Pancreas (tissue), 10 donors: ENCODE measurements around the gene TSC1. TPM values are rescaled to one million over a fixed set of nuclear protein-coding genes. Genes with fewer than 3 reads are reported as not detected.

ENCODE experiments used
- ATAC-seq, 4 donors: fragments of 200-7000 bp; cut with Tn5 transposase; one replicate each; pipeline versions ENCODE4 v1.8.0 to v1.9.1; 2020; ENCODE audit warnings: mild to moderate bottlenecking in 4 of 4, moderate library complexity in 4 of 4
- DNase-seq, 6 donors: peaks; one replicate each; pipeline ENCODE4 v3.0.0-alpha.2; 2020
- FAIRE-seq: peaks from 2 replicates; lab custom pipeline; 2012; peaks lifted over from hg19 to GRCh38; lab: Jason Lieb, UNC
- H3K27ac ChIP-seq, 4 donors: fragments of 200-600 bp; sonication (generic); 1 replicate in 3 of 4; 2 replicates in 1 of 4; pipeline versions ENCODE4 v1.5.0 to v1.8.0; 2020
- H3K27me3 ChIP-seq, 4 donors: fragments of 200-600 bp; one replicate each; pipeline ENCODE4 v1.8.0; 2021
- H3K36me3 ChIP-seq, 3 donors: fragments of 200-600 bp; sonication (generic) in 1 of 3; one replicate each; pipeline versions ENCODE4 v1.5.0 to v1.8.0; 2020 to 2021
- H3K4me1 ChIP-seq, 3 donors: fragments of 200-600 bp; one replicate each; pipeline ENCODE4 v1.8.0; 2021
- H3K4me3 ChIP-seq, 4 donors: fragments of 200-600 bp; sonication (generic) in 2 of 4; one replicate each; pipeline versions ENCODE4 v1.5.0 to v1.8.0; 2020 to 2021
- H3K9me3 ChIP-seq, 4 donors: fragments of 200-600 bp; one replicate each; pipeline ENCODE4 v1.8.0; 2021
- CTCF ChIP-seq, 4 donors: fragments of 200-600 bp; sonication (generic) in 3 of 4; IDR thresholded peaks; one replicate each; pipeline versions ENCODE4 v1.5.0 to v1.8.0; 2021; ENCODE audit warnings: antibody characterized with exemption in 4 of 4
- WGBS, 2 donors: extraction: QIAGEN DNeasy Blood & Tissue Kit; methylation state at CpG; one replicate each; pipeline ENCODE4 v1.1.7; 2013; 5-methylcytosine and 5-hydroxymethylcytosine counted together
- intact Hi-C, 3 donors: fragments of 100-400 bp; cut with DNase I; formaldehyde crosslinking; loops; one replicate each; pipeline versions ENCODE4 v1.11.1 to v1.14.2; 2022
- polyA plus RNA-seq, 2 donors: library from polyadenylated mRNA; stranded (reverse); fragments of 200-250 nt; gene quantifications; one replicate each; pipeline ENCODE4 v1.2.3, GENCODE V29; 2013
- total RNA-seq, 6 donors: library from RNA; stranded (reverse); fragmentation: NEBNext Ultra II Directional in 4 of 6; extraction: Animal tissue kit (Norgen Biotek cat#: 25700) in 4 of 6; gene quantifications; one replicate each; pipeline versions ENCODE4 v1.2.1 to v1.2.4, GENCODE V29; 2021 to 2023
- donor health status: healthy with polysubstance abuse.
- donor health status: DM: no; HTN: no; CAD: no; lungs with moderate emphysema.
- donor health status: DM: no; HTN: no; CAD: no.
- donor health status: control.
- donor health status: control.
- donor health status: Bipolar disorder and iron deficiency.
- donor health status: DM: yes; HTN: yes; CAD: no.
- donor health status: DM: no; HTN: no; CAD: no.
- donor health status: DM: no; HTN: no; CAD: no.
- donor health status: DM: yes; HTN: yes; CAD: no.

TSC1 gene
- total and polyA plus RNA-seq, 8 donors = 17.1 to 34.5 (median 20.0) TPM

DNA sequence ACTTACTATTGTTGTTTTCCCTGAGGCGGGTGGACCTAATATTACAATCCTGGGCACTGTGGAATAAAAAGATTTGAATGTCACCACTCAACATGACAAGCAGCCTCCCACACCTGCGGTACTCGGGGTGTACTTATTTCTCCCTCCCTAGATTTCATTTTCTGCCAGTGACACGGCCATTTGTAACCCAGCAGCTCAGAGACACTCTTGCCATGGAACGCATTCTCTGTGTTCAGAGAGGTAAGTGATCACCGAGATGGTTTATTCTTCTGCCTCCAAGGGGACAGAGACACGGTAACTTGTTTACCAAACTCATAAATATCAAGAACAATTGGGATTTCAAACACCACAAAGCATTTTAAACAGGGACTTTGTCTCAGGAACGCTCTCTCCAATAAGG is 77.5 kb downstream of the TSC1 start:
- Histone ChIP-seq H3K27ac (no peak overlapping the region), H3K36me3 (no peaks in the 10 kb centered on the region), H3K9me3 (no peaks in the 10 kb centered on the region), H3K27me3 (no peaks in the 10 kb centered on the region), H3K4me3 (no peak overlapping the region), H3K4me1 (no peaks in the 10 kb centered on the region)
- WGBS, 2 donors = 81 to 83% methylated on average over 8 of the region's 8 CpGs
- no peak for TF ChIP-seq CTCF (IDR thresholded peaks at IDR 0.05)
- FAIRE-seq = no peak
- intact Hi-C loops = no loop called here
- DNase-seq = peak in 1 of 6 donors; percentile 0
- ATAC-seq = no peak

DNA sequence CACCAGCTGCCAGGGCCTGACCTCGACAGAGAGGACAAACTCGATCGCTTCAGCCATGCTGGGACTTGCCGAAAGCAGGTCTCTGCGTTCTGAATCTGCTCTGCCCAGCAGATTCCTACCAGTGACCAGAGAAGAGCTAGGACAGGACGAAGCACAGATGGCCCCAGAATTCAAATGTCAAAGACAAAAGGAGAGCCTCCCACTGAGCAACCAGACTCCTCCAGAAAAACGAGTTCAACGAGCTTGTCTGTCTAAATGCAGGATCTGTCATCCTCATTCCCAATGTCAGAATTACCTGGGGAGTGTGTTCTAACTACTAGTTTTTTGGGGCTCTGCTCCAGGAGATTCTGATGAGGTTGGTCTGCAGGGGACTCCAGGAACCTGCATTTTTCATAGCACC is 79.7 kb downstream of the TSC1 start:
- no peaks in the 10 kb centered on the region for H3K9me3 ChIP-seq
- WGBS, 2 donors = 65 to 70% methylated on average over 8 of the region's 8 CpGs
- H3K27me3 ChIP-seq = no peaks in the 10 kb centered on the region
- no peak overlapping the region for H3K4me3 ChIP-seq
- no peak for TF ChIP-seq CTCF (IDR thresholded peaks at IDR 0.05)
- FAIRE-seq = no peak
- ATAC-seq = no peak
- no peak for DNase-seq
- no peak overlapping the region for H3K27ac ChIP-seq
- H3K4me1 ChIP-seq = no peaks in the 10 kb centered on the region
- H3K36me3 ChIP-seq = no peaks in the 10 kb centered on the region
- intact Hi-C loops = no loop called here

- DNase-seq = no peak
- Histone ChIP-seq H3K9me3 (no peaks in the 10 kb centered on the region), H3K36me3 (no peaks in the 10 kb centered on the region), H3K4me1 (no peaks in the 10 kb centered on the region), H3K27me3 (no peaks in the 10 kb centered on the region), H3K4me3 (no peak overlapping the region), H3K27ac (no peak overlapping the region)
- ATAC-seq = no peak
- 59 to 68% methylated on average over 2 of the region's 2 CpGs for WGBS, 2 donors
- FAIRE-seq = no peak
- TF ChIP-seq CTCF (IDR thresholded peaks at IDR 0.05) = no peak
- intact Hi-C loops = no loop called here
Observed at GRCh38 chr9:132864277-132864676, 80.1 kb downstream of the TSC1 start.

DNA sequence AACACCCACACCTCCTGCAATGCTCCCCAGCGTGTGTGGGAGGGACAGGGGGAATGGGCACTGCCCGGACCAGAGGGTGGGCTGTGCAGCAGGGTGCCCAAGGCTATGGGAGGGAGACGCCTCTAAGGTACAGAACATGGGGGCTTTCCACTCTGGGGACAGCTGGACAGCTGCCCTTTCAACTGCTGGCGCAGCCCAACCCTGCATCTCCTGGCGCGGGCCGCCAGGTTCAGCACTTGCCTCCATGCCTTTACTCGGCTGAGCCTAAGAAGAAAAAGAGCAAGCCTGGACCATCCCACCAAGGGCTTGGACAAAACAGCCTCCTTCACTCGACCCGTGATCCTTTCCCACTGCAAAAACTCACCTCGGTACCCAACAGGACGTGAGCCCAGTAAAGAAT is 81.3 kb downstream of the TSC1 start:
- Histone ChIP-seq H3K4me1 (no peaks in the 10 kb centered on the region), H3K36me3 (no peaks in the 10 kb centered on the region), H3K9me3 (no peaks in the 10 kb centered on the region), H3K27ac (no peak overlapping the region), H3K4me3 (no peak overlapping the region), H3K27me3 (no peaks in the 10 kb centered on the region)
- 85 to 89% methylated on average over 12 of the region's 12 CpGs for WGBS, 2 donors
- no peak for TF ChIP-seq CTCF (IDR thresholded peaks at IDR 0.05)
- intact Hi-C loops = no loop called here
- ATAC-seq (no peak), DNase-seq (no peak), FAIRE-seq (no peak)

DNA sequence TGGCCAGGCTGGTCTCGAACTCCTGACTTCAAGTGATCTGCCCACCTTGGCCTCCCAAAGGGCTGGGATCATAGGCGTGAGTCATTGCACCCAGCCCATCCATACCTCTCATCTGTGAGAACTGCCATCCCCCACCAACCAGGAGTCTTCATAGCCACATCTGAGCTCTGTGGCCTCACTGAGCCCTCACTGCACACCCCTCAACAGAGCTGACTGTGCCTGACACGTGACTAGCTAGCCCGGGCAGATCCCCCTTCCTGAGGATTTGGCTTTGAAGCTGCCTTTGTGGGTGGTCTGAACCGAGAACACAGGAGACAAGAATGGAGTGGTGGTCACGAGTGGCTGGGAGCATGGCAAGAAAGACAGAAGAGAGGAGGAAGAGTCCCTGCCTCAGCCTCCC is 81.9 kb downstream of the TSC1 start:
- Histone ChIP-seq H3K36me3 (no peaks in the 10 kb centered on the region), H3K27me3 (no peaks in the 10 kb centered on the region), H3K27ac (no peak overlapping the region), H3K9me3 (no peaks in the 10 kb centered on the region), H3K4me3 (no peak overlapping the region), H3K4me1 (no peaks in the 10 kb centered on the region)
- DNase-seq = no peak
- 78 to 86% methylated on average over 6 of the region's 6 CpGs for WGBS, 2 donors
- FAIRE-seq = no peak
- no peak for TF ChIP-seq CTCF (IDR thresholded peaks at IDR 0.05)
- intact Hi-C loops = no loop called here
- no peak for ATAC-seq
